ENCODE results near the gene SRPK2. TPM values are rescaled to one million over a fixed set of nuclear protein-coding genes. Genes with fewer than 3 reads are reported as not detected.
"Not testable (repeated sequence)": the region's sequence is repeated elsewhere in the genome, so short reads cannot be mapped to it uniquely, and the experiment has no call there.

Gene SRPK2
- total RNA-seq, 2 donors from 2014 or later, result 46.2 to 50.0 TPM

DNA sequence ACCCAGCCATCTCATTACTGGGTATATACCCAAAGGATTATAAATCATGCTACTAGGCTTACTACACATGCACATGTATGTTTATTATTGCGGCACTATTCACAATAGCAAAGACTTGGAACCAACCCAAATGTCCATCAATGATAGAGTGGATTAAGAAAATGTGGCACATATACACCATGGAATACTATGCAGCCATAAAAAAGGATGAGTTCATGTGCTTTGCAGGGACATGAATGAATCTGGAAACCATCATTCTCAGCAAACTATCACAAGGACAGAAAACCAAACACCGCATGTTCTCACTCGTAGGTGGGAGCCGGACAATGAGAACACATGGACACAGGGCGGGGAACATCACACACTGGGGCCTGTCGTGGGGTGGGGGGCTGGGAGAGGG, 25.1 kb downstream of the SRPK2 start:
- H3K9me3 ChIP-seq (ENCODE audit: control insufficient read depth, low read length, poor library complexity, severe bottlenecking); ATAC-seq; H3K27ac Mint-ChIP-seq; H3K4me3 Mint-ChIP-seq; H3K27me3 Mint-ChIP-seq; H3K36me3 Mint-ChIP-seq (ENCODE audit: low read depth); DNase-seq: not testable (repeated sequence)
- H3K4me1 Mint-ChIP-seq, result peaks cover 11% of the 10 kb centered on the region

DNA sequence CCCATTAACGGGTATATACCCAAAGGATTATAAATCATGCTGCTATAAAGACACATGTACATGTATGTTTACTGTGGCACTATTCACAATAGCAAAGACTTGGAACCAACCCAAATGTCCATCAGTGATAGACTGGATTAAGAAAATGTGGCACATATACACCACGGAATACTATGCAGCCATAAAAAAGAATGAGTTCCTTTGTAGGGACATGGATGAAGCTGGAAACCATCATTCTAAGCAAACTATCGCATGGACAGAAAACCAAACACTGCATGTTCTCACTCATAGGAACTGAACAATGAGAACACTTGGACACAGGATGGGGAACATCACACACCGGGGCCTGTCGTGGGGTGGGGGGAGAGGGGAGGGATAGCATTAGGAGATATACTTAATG, 26.0 kb downstream of the SRPK2 start:
- not testable (repeated sequence) for H3K4me3 Mint-ChIP-seq; H3K9me3 ChIP-seq (ENCODE audit: control insufficient read depth, low read length, poor library complexity, severe bottlenecking); H3K27ac Mint-ChIP-seq; H3K27me3 Mint-ChIP-seq; DNase-seq; H3K36me3 Mint-ChIP-seq (ENCODE audit: low read depth); ATAC-seq
- H3K4me1 Mint-ChIP-seq, result peaks cover 15% of the 10 kb centered on the region

DNA sequence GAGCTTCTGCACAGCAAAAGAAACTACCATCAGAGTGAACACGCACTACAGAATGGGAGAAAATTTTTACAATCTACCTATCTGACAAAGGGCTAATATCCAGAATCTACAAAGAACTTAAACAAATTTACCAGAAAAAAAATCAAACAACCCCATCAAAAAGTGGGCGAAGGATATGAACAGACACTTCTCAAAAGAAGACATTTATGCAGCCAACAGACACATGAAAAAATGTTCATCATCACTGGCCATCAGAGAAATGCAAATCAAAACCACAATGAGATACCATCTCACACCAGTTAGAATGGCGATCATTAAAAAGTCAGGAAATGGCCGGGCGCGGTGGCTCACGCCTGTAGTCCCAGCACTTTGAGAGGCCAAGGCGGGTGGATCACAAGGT, 26.7 kb downstream of the SRPK2 start:
- not testable (repeated sequence) for ATAC-seq; H3K27ac Mint-ChIP-seq; H3K27me3 Mint-ChIP-seq; DNase-seq; H3K36me3 Mint-ChIP-seq (ENCODE audit: low read depth); H3K4me3 Mint-ChIP-seq; H3K9me3 ChIP-seq (ENCODE audit: control insufficient read depth, low read length, poor library complexity, severe bottlenecking)
- peaks cover 13% of the 10 kb centered on the region for H3K4me1 Mint-ChIP-seq

DNA sequence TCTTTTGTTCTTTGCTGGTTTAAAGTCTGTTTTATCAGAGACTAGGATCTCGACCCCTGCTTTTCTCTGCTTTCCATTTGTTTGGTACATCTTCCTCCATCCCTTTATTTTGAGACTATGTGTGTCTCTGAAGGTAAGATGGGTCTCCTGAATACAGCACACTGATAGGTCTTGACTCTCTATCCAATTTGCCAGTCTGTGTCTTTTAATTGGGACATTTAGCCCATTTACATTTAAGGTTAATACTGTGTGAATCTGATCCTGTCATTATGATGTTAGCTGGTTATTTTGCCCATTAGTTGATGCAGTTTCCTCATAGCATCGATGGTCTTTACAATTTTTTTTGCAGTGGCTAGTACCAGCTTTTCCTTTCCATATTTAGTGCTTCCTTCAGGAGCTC, 28.6 kb downstream of the SRPK2 start:
- H3K27ac Mint-ChIP-seq; H3K4me3 Mint-ChIP-seq; H3K27me3 Mint-ChIP-seq; H3K9me3 ChIP-seq (ENCODE audit: control insufficient read depth, low read length, poor library complexity, severe bottlenecking); DNase-seq; ATAC-seq; H3K36me3 Mint-ChIP-seq (ENCODE audit: low read depth): not testable (repeated sequence)
- peaks cover 12% of the 10 kb centered on the region for H3K4me1 Mint-ChIP-seq

DNA sequence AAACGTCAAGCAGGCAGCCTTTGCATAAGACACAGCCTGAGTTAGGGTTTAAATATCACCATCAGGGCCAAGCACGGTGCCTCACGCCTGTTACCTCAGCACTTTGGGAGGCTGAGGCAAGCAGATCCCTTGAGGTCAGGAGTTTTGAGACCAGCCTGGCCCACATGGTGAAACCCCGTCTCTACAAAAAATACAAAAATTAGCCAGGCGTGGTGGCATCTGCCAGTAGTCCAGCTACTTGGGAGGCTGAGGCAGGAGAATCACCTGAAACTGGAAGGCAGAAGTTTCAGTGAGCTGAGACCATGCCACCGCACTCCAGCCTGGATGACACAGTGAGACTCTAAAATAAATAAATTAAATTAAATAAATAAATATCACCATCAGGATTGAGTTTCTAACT, 33.0 kb downstream of the SRPK2 start:
- no peaks in the 10 kb centered on the region for H3K27me3 Mint-ChIP-seq
- H3K9me3 ChIP-seq (ENCODE audit: control insufficient read depth, low read length, poor library complexity, severe bottlenecking), result no peaks in the 10 kb centered on the region
- DNase-seq, result no peak
- H3K36me3 Mint-ChIP-seq (ENCODE audit: low read depth), result no peaks in the 10 kb centered on the region
- peak overlapping the region; percentile 91 for H3K27ac Mint-ChIP-seq
- H3K4me3 Mint-ChIP-seq, result no peak overlapping the region
- H3K4me1 Mint-ChIP-seq, result peaks cover 51% of the 10 kb centered on the region
- ATAC-seq, result no peak

DNA sequence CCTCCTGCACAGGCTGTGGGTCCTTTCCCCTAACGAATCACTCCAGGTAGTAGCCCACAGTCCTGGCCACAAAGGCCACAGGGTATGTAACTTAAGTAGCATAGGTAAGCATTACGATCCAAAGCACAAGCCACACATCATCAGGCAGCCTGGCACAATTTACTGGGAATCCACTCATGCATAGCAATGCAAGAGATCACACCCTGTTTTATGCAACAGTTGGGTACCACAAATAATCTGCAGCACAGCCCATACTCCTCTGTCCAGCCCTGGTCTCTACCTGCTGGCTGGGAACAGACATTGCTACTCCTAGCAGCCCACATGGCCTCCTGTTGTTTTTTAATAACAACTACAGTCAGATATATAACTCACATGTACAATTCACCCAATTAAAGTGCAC, 34.3 kb downstream of the SRPK2 start:
- no peaks in the 10 kb centered on the region for H3K9me3 ChIP-seq (ENCODE audit: control insufficient read depth, low read length, poor library complexity, severe bottlenecking)
- ATAC-seq (no peak), DNase-seq (no peak)
- Mint-ChIP-seq H3K4me3 (peak overlapping the region; percentile 80), H3K36me3 (ENCODE audit: low read depth) (no peaks in the 10 kb centered on the region), H3K27ac (peak overlapping the region; percentile 91), H3K4me1 (peaks cover 58% of the 10 kb centered on the region), H3K27me3 (no peaks in the 10 kb centered on the region)

DNA sequence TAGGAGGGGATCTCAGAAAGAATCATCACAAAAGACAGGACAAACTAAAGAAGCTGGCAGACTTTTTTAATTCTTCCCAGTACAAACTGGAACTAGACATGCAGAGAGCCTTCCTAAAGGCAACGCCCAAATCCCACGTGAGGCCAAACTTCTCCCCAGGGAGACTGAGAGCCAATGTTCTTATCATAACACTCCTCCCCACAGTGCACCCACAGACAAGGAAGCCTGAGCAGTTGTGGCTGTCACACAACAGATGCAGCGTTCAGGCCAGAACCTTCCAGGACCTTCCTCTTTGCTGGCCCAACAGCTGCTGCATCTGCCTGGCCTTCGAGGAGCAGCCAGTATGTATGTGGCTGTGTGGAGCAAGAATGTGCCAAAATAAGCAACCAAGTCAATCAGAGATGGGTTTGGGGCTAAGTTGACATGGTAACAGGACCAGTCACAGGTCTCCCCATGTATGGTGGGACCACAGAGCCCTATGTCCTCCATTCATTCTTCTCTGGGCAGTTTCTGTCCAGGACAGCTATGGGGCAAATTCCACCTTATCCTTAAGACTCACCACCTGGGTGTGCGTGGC, 34.9 kb downstream of the SRPK2 start:
- H3K4me3 Mint-ChIP-seq, result peak overlapping the region; percentile 80
- H3K4me1 Mint-ChIP-seq, result peaks cover 58% of the 10 kb centered on the region
- ATAC-seq (no peak), DNase-seq (no peak)
- H3K27me3 Mint-ChIP-seq, result no peaks in the 10 kb centered on the region
- no peaks in the 10 kb centered on the region for H3K36me3 Mint-ChIP-seq (ENCODE audit: low read depth)
- peak overlapping the region; percentile 91 for H3K27ac Mint-ChIP-seq
- H3K9me3 ChIP-seq (ENCODE audit: control insufficient read depth, low read length, poor library complexity, severe bottlenecking), result no peaks in the 10 kb centered on the region

DNA sequence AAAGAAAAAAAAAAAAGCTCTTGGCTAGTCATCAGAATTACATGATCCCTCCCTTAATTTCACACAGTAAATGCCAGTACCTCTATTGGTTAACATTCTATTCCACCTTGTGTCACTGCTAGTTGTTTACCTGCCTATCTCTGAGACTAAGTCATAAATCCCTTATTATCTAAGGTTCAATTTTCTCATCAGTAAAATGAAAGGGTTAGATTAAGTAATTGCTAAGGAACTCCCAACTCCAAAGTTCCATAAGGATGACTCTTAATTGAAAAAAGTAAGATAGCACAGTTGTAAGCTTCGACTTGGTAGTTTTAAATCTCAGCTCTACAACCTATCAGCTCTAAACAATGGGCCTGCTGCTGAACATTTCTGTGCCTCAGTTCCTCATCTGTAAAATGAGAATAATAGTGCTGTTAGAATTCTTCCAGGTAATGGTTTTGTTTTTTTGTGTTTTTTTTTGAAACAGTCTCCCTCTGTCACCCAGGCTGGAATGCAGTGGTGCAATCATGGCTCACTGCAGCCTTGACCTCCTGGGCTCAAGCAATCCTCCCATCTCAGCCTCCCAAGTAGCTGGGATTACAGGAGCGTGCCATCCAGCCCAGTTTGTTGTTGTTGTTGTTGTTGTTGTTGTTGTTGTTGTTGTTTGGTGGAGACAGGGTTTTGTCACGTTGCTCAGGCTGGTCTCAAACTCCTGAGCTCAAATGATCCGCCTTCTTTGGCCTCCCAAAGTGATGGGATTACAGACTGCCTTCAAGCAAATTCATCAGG, 35.6 kb downstream of the SRPK2 start:
- peak overlapping the region; percentile 80 for H3K4me3 Mint-ChIP-seq
- peaks cover 54% of the 10 kb centered on the region for H3K4me1 Mint-ChIP-seq
- no peak for ATAC-seq

DNA sequence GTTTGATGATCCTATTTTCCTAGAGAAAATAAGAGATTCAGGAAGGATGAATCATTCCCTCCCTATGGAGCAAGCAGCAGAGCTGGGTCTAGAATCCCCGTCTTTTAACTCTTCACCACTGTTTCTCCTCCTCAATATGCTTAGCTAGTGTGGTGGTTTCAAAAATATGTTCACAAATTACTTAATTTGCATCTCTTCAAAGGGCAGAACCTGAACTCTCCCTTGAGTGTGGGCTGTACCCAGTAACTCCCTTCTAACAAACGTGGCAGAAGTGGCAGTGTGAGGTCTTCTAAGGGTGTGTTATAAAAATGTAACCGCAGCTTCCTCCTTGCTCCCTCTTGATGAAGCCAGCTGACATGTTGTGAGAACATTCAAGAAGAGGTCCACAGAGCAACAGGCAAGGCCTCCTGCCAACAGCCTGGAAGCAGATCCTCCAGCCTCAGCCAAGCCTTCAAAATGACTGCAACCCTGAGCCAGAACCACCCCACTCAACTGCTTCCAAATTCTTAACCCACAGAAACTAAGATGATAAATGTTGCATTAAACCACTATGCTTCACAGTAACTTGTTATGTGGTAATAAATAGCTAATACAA, 36.6 kb downstream of the SRPK2 start:
- peak in 2 of 3 donors; percentile 13 to 18 for DNase-seq
- no peaks in the 10 kb centered on the region for H3K36me3 Mint-ChIP-seq (ENCODE audit: low read depth)
- peak overlapping the region; percentile 91 for H3K27ac Mint-ChIP-seq

More for the DNA sequence above, 35.6 kb downstream of the SRPK2 start:
- Mint-ChIP-seq H3K36me3 (ENCODE audit: low read depth) (no peaks in the 10 kb centered on the region), H3K27ac (peak overlapping the region; percentile 91), H3K27me3 (no peaks in the 10 kb centered on the region)
- no peak for DNase-seq
- H3K9me3 ChIP-seq (ENCODE audit: control insufficient read depth, low read length, poor library complexity, severe bottlenecking), result no peaks in the 10 kb centered on the region

DNA sequence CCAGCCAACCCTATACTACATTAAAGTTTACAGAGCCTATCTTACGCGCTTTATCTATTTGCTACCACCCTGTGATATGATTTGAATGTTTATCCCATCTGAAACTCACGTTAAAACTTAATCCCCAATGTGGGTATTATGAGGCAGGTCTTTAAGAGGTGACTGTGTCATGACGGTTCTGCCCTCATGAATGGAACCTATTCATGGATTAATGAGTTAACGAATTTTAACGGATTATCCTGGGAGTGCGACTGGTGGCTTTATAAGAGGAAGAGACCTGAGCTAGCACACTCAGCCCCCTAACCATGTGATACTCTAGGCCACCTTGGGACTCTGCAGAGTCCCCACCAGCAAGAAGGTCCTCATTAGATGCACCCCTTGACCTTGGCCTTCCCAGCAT, 37.8 kb downstream of the SRPK2 start:
- Mint-ChIP-seq H3K4me3 (peak overlapping the region; percentile 57), H3K4me1 (peaks cover 57% of the 10 kb centered on the region), H3K27ac (peak overlapping the region; percentile 91)

More for the DNA sequence above, 36.6 kb downstream of the SRPK2 start:
- Mint-ChIP-seq H3K27me3 (no peaks in the 10 kb centered on the region), H3K4me3 (peak overlapping the region; percentile 83), H3K4me1 (peaks cover 54% of the 10 kb centered on the region)
- ATAC-seq, result peak; percentile 98
- no peaks in the 10 kb centered on the region for H3K9me3 ChIP-seq (ENCODE audit: control insufficient read depth, low read length, poor library complexity, severe bottlenecking)

DNA sequence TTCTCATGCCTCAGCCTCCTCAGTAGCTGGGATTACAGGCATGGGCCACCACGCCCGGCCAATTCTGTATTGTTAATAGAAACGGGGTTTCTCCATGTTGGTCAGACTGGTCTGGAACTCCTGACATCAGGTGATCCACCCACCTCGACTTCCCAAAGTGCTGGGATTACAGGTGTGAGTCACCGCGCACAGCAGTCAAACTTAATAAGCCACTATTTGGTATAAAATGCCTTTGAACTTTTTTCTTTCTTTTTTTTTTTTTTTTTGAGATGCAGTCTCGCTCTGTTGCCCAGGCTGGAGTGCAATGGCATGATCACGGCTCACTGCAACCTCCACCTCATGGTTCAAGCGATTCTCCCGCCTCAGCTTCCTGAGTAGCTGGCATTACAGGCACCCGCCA, 40.5 kb downstream of the SRPK2 start:
- not testable (repeated sequence) for H3K36me3 Mint-ChIP-seq (ENCODE audit: low read depth); H3K9me3 ChIP-seq (ENCODE audit: control insufficient read depth, low read length, poor library complexity, severe bottlenecking); H3K27ac Mint-ChIP-seq; H3K27me3 Mint-ChIP-seq; ATAC-seq; DNase-seq; H3K4me3 Mint-ChIP-seq
- peaks cover 41% of the 10 kb centered on the region for H3K4me1 Mint-ChIP-seq

More for the DNA sequence above, 37.8 kb downstream of the SRPK2 start:
- no peaks in the 10 kb centered on the region for H3K9me3 ChIP-seq (ENCODE audit: control insufficient read depth, low read length, poor library complexity, severe bottlenecking)
- DNase-seq (no peak), ATAC-seq (no peak)
- H3K27me3 Mint-ChIP-seq, result no peaks in the 10 kb centered on the region
- no peaks in the 10 kb centered on the region for H3K36me3 Mint-ChIP-seq (ENCODE audit: low read depth)

DNA sequence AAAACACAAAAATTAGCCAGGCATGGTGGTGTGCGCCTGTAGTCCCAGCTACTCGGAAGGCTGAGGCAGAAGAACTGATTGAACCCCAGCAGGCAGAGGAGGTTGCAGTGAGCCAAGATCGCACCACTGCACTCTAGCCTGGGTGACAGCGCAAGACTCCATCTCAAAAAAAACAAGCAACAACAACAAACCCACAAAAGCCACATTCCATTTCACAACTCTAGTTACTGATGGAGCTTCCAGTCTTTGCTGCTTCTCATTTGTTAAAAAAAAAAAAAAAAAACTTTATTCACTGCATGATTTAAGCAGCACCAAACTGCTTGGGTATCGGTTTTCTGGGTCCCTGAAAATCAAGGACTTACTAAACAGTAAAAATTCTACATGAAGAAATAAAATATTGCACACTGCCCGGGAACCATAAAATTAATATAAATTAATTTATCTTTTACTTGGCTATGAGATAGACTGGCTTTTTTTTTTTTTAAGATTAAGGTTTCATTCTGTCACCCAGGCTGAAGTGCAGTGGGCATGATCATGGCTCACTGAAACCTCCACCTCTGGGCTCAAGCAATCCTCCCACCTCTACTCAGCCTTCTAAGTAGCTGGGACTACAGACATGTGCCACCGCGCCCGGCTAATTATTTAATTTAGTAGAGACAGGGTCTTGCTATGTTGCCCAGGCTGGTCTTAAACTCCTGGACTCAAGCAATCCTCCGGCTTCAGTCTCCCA, 42.0 kb downstream of the SRPK2 start:
- Mint-ChIP-seq H3K4me3 (peak overlapping the region; percentile 50), H3K27me3 (no peaks in the 10 kb centered on the region), H3K27ac (peak overlapping the region; percentile 75), H3K4me1 (peaks cover 34% of the 10 kb centered on the region), H3K36me3 (ENCODE audit: low read depth) (no peaks in the 10 kb centered on the region)
- ATAC-seq, result peak; percentile 73
- no peaks in the 10 kb centered on the region for H3K9me3 ChIP-seq (ENCODE audit: control insufficient read depth, low read length, poor library complexity, severe bottlenecking)
- DNase-seq, result no peak

DNA sequence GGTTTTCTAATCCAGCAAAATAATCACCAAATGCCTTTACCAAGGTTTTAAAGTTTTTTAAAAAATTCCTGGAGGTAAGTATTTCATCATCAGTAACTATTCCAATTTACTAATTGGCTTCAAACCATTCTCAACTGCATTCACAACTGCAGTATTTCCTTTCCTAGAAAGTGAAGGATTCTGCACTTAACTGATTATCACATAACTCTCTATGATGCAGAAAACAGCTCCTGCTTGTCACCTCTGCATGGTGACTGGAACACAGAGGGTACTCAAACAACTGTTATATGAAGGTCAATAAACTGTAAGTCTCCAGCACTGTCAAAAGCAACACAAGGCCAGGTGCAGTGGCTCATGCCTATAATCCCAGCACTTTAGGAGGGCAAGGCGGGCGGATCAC, 42.6 kb downstream of the SRPK2 start:
- Mint-ChIP-seq H3K27ac (peak overlapping the region; percentile 75), H3K4me1 (peaks cover 32% of the 10 kb centered on the region)
- DNase-seq, result no peak

More for the DNA sequence above, 42.6 kb downstream of the SRPK2 start:
- H3K4me3 Mint-ChIP-seq, result peak overlapping the region; percentile 50
- H3K9me3 ChIP-seq (ENCODE audit: control insufficient read depth, low read length, poor library complexity, severe bottlenecking), result no peaks in the 10 kb centered on the region
- no peaks in the 10 kb centered on the region for H3K36me3 Mint-ChIP-seq (ENCODE audit: low read depth)
- no peaks in the 10 kb centered on the region for H3K27me3 Mint-ChIP-seq
- ATAC-seq, result peak; percentile 25

Data from T-helper 17 cell (primary cell).